ENCODE data around the gene PACS1.
"Not testable (repeated sequence)": the region's sequence is repeated elsewhere in the genome, so short reads cannot be mapped to it uniquely, and the experiment has no call there.

PACS1 gene

DNA sequence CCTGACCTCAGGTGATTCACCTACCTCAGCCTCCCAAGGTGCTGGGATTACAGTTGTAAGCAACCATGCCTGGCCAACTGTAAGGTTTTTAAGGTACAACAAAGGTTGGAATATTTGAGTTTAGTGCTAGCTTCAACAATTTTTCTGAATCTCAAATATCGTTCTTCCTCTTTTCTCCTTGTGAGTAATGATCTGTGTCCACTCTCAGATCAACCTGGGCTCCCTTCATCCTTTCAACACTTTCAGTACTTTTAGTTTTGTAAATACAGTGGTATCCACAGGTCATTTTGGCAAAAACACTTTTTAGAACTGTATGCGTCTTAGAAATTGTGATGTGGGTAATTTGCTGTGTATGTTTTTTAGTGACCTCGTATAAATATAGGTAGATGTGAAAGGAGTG, 7.9 kb downstream of the PACS1 start:
- no peak for DNase-seq

DNA sequence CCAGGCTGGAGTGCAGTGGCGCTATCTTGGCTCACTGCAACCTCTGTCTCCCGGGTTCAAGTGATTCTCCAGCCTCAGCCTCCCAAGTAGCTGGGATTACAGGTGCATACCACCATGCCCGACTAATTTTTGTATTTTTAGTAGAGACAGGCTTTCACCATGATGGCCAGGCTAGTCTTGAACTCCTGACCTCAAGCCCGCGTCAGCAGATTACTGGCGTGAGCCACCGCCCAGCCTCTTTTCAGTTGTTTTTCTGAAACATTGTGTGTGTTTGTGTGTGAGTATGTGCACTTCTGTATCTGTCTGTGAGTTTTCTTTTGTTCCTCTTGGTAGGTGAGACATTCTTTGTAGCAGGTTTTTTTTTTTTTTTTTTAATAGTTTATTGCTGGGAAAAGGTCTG, 8.9 kb downstream of the PACS1 start:
- not testable (repeated sequence) for DNase-seq

DNA sequence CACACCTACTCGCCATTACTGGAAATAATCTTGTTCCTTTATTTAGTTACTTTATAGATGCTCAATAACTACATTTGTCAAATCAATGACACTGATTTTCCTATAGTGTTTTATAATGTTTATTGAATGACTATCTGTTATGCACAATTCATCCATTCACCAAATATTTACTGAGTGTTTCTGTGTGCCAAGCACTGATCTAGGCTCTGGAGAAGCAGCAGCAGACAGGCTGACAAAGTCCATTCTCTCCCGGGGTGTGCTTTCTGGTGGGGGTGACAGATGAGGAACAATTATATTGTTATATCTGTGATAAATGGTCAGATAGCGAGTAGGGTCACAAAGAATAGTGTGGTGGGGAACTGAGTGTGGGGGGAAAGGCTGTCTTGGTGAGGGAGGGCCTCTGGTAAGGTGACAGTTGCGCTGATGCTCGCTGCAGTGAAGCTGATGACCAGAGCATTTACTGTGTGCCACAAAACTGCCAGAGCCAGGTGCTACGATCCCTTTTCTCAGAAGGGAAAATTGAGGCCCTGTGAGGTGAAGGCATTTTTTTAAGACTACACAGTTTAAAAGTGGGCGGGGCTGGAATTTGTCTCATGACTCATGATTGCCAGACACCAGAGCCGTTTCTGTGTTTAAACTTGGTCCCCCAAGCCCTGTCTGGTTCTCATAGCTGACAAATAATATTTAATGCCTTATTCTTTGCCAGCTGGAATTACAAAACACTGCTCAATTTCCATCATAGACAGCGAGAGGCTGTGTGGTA, 10.2 kb downstream of the PACS1 start:
- no peak for DNase-seq

DNA sequence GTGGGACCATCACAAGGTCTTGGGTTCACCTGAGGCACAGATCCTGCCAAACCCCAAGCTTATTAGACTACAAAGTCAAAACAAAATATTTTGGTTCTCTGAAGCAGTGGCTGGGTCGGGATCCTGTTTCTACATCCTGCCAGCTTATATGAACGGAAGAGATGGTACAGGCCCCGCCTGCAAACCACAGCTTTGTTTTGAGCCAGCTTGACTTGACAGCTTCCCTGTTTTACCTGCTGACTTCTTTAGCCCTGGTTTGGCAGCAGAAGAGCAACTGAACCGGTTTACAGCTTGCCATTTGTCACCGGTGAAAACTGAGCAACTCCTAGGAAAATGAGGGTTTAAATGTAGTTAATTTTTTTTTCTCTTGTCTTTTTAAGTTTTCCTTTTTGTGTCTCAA, 11.4 kb downstream of the PACS1 start:
- no peak for DNase-seq

DNA sequence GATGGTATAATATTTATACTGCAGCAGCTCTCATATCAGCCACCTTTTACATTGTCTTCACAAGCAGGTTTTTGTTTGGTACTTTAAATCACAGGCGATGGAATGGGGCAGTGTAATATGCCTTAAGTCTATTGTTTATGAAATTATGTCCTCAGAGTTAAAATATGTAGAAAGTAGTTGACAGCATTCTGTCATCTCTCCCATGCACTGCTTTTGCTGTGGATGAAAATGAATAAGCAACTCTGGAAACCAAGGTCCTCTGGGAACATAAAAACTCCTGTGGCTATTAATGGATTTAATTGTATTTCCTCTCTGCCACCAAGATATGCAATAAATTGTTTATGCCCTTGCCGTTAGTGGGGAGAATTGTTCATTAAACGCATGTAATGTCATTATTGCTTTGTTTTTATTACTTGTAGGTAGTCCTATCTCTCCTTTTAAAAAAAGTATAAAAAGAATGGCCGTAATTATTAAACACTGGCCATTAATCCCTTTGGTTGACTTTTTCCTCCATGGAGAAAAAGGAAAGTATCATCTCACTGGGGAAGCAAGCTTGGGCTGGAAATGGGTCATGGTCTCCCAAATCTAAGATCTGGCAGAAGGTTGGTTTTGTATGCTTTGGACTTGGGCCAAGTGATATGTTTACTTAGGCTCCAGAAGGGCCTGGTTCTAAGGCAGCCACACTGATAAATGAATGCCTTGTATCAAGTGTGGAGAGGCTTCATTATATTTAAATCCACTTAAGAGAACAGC, 13.1 kb downstream of the PACS1 start:
- DNase-seq = peak; percentile 58

DNA sequence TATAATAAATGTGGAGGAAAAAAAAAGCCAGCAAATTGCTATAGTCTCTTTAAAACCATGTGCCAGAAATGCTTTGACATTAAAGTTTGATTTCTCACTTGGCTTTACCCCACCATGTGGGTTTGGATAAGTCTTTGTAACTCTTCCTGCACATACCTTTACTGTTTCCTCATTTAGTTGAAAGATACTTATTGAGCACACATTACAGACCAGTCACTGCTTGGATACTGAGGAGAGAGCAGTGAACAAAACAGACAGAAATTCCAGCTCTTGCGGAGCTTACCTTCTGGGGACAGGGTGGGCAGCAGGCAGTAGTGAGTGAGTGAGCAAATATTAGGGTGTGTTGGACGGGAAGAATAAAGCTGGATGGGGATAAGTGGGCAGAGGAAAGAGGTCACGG, 13.7 kb downstream of the PACS1 start:
- no peak for DNase-seq

DNA sequence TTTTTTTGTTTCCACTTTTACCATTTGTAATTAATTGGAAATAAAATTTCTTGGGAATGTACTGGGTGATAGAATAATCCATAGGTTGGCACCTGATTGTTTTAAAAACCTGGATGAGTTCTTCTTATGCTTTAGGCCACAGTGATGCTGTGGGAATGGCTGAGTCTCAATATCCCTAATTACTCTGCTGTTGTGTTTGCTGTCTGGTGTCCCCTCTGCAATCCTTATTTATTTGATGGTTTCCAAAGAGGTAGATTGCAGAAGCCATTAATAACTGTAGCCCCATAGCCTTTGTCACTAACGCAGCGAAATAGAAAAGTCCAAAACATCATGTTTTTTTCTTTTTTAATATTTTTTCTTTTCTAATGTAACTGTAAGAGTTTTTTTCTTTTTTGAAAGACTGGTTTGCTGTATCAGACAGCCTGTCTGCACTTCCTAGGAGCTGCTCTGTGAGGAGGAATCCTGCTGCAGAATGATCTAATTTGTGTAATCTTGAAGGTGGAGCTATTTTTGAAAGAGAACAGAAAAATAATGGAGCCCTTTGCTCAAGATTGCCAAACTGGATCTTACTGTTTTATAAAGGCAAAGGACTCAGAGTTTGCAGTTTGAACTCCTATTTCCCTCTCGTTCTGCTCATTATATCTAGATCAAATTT, 14.9 kb downstream of the PACS1 start:
- DNase-seq = no peak

DNA sequence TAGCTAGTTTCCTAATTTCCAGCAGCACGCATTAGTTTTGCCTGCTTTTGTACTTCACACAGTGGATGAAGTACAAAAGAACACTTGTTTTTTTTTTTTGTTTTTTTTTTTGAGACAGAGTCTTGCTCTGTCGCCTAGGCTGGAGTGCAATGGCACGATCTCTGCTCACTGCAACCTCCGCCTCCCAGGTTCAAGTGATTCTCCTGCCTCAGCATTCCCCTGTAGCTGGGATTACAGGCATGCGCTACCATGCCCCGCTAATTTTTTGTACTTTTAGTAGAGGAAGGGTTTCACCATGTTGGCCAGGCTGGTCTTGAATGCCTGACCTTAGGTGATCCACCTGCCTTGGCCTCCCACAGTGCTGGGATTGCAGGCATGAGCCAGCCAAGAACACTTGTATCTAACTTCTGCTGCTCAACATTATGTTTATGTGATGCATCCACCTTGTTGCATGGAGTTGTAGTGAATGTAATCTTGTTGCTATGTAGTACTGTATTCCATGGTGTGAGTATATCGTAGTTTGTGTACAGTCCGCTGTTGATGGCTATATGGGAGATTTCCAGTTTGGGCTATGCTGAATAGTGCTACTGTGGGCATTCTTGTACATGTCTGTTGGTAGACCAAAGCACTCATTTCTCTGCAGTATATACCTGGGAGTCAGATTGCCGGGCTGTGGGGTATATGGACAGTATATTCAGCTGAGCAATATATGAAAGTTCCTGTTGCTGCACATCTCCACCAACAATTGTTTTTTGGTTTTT, 17.3 kb downstream of the PACS1 start:
- DNase-seq = no peak

DNA sequence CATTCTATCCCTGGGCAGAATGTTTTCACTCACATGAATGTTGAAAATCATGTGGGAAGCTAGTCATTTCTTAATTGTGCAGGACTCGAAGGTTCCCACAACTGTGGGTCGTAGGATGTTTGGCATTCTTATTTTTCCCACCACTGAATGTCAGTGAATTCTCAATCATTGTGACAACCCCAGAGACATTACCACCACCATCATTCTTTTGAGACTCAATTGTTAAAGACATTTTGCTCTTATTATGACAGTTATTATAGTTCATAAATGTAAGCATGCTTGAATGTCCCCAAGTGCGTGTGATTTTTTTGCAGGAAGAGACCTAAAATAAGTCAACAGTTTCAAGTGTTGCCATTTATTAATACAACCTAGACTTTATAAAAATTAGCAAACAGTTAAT, 19.0 kb downstream of the PACS1 start:
- no peak for DNase-seq

DNA sequence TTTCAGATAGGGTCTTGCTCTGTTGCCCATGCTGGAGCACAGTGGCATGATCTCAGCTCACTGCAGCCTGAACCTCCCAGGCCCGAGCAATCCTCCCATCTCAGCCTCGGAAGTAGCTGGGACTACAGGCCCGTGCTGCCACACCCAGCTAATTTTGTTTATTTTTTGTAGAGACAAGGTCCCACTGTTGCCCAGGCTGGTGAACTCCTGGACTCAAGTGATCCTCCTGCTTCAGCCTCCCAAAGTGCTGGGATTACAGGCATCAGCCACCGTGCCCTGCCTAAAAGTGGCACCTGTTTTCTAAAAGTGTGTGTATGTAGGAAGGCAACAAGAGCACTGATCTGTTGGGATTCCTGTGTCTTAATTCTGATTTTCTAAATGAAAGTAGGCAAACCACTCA, 20.2 kb downstream of the PACS1 start:
- no peak for DNase-seq

DNA sequence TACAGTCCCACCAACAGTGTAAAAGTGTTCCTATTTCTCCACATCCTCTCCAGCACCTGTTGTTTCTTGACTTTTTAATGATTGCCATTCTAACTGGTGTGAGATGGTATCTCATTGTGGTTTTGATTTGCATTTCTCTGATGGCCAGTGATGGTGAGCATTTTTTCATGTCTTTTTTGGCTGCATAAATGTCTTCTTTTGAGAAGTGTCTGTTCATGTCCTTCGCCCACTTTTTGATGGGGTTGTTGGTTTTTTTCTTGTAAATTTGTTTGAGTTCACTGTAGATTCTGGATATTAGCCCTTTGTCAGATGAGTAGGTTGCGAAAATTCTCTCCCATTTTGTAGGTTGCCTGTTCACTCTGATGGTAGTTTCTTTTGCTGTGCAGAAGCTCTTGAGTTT, 22.1 kb downstream of the PACS1 start:
- DNase-seq = not testable (repeated sequence)

DNA sequence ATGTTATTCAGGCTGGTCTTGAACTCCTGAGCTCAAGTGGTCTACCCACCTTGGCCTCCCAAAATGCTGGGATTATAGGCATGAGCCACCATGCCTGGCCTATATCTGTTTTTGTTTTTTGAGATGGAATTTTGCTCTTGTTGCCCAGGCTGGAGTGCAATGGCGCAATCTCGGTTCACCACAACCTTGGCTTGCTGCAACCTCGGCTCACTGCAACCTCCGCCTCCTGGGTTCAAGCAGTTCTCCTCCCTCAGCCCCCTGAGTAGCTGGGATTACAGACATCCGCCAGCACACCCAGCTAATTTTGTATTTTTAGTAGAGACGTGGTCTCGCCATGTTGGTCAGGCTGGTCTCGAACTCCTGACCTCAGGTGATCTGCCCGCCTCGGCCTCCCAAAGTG, 29.7 kb downstream of the PACS1 start:
- DNase-seq = not testable (repeated sequence)

DNA sequence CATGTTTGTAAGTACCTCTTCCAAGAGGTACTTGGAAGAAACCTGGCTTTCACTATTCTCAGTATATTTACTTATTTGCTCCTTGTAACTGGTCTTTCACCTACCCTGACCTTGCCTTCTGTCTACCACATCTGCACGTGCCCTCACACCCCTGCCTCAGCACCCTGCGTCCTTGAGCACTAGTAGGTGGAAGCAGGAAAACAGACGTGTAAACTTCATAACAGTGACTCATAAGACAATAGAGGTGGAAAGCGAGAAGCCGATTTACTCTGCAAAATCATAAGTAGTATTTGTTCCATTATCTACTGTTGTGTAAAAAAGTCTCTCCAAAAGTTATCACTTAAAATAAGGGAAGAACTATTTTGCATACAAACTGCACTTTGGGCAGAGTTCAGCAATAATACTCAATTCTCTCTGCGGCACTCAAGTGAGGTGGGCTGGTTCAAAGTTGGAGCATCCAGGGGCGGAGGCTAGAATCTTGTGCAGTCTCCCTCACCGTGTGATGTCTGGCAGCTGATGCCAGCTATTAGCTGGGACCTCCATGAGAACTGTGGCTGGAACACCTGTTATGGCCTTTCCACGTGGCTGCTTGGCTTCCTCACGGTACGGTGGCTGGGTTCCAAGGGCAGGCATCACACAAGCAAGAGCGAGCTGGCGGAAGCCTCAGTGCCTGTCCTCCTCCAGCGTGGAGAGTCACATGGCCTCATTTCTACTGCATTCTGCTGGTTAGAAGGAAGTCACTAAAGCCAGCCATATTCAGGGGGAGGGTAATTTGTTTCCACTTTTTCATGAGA, 30.4 kb downstream of the PACS1 start:
- DNase-seq = peak; percentile 78

DNA sequence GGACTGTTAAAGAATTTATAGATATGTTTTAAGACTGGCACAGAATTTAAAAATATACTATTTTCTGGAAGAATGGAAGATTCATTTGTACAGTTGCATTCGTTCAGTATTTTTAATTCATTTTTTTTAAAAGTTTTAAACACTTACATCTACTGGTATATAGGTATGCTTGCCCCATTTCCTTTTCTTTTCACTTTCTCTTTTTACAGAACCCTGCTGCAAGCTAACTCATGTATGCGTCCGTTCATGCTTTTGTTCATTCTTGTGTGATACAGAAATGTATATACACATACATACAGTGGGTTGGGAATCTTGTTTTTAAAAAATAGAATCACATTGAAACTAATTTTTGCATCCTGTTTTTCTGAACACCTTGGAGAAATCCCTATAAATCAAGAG, 31.0 kb downstream of the PACS1 start:
- no peak for DNase-seq

DNA sequence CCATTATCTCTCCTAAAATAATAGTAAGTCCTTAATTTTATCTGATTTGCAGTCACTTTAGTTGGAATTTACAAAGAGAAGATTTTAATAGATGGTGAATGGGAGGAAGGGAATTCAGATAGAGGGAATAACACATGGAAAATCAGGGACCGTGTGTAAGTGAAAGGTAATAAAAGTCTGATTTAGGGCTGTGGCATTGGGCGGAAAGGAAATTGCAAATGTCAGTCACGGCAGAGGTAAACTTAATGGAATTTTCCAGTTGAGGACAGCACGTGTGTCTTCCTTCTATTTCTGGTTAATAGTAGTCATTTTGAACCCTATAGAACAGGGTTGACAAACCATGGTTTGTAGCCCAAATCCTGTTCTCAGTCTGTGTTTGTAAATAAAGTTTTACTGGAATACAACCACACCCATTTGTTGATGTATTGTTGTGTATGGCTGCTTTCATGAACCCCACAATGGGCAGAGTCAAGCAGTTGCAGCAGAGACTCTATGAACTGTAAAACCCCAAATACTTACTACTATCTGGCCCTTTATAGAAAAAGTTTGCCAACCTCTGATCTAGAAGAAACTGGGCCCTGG, 34.1 kb downstream of the PACS1 start:
- no peak for DNase-seq

DNA sequence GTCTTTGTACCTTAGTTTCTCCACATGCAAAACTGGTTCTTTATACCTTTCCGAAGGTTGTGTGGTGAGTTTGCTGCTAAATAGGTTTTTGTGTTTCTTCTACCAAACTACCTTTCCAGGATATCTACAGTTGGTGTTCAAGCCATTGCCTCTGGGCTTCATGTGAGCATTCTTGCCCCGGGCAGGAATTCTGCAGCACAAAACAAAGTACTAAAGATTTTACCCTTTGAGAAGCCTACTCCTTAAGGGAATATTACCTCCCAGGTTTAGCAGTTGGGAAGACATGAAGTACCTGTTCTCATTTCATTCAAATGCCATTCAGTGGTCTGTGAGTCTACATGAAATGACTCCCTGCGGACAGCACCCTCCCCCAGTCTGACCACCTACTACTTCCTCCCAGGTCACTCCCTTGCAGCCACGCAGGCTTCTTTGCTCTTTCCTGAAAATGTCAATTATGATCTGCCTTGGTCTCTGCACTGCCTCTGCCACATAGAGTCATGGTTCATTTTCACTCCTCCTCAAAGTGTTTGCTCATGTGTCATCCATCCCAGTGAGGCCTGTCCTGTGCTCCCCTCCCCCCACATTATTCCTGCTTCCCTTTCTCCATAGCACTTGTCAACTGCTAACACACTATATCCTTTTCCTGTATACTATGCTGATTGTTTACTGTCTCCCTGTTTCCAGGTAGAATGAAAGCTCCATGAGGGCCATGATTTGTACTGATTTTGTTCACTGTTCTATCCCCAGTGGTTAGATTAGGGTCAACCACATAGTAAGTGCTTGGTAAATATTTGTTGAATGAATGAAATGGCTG, 36.9 kb downstream of the PACS1 start:
- no peak for DNase-seq

DNA sequence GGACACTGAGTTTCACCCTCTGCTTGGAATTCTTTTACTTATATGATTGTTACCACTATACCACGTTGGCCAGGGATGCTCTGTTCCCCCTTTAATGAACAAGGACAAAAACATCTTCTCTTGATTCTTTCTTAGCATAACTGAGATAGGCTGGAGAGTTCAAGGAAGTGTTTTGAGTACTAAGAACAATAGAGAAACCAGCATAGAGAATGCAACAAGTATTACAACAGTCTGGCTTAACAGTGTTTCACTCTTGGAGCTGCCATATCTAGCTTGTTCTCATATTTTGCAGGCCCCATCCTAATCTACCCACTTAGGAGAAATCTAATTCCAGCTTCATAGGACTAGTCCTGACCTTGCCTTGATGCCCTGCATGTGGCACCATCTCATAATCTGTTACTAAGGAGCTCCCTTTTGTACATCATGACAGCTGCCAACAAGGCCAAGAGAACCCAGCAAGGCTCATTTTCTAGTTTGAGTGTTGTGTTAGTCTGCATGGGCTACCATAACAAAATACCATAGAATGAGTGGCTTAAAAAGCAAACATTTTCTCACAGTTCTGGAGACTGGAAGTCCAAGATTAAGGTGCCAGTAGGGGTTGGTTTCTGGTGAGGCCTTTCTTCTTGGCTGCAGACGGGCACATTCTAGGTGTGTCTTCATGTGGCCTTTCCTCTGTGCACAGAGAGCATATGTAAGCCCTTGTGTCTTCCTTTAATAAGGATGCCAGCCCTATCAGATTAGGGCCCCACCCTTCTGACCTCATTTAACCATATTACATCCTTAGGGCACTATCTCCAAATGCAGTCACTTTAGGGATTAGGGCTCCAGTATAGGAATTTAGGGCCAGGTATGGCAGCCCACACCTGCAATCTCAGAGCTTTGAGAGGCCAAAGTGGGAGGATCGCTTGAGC, 37.8 kb downstream of the PACS1 start:
- no peak for DNase-seq

DNA sequence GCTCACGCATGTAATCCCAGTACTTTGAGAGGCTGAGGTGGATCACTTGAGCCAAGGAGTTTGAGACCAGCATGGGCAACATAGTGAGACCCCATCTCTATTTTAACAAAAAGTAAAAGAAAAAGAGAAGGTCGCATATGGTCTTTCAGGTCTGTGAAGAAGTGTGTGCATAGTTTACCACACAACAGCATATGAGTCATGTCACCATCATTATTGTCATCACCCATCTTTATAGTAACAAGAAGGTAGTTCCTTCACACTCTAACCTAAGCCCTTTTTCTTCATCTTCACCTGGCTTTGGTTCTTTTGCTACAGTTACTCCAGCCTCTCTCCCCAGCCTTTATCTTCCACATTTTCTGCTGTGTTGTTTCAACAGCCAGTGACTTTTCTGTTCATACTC, 39.2 kb downstream of the PACS1 start:
- DNase-seq = no peak

DNA sequence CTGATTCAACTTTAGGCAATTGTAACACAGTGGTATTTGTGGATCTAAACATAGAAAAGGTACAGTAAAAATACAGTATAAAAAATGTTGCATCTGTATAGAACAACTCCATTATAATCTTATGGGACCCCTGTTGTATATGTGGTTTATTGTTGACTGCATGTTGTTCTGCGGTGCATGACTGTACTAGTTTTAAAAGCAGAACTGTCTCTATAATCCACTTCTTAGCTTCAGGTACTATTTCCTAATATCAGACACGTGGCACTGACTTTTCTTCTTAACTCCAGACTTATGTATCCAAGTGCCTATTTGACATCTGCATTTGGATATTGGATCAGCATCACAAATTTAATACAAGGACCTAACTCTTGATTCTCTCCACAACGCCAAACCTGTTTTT, 41.1 kb downstream of the PACS1 start:
- no peak for DNase-seq

DNA sequence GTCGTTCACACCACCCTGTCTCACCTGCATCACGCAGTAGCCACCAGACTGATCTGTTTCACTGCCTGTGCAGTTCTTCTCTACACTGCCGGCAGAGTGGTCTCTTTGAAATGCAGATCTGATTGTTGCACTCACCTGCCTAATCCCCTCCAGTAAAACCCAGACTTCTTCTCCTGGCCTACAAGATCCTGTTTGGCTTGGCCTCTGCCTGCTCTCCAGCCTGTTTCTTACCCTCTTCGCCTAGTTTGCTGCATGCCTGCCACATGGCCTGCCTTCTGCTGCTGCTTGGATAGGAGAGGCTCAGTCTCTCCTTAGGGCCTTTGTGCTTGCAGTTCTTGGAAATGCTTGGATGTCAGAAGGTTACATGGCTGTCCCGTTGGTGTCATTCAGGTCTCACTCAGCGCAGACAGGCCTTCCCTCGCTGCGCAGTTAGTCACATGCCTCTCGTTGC, 42.0 kb downstream of the PACS1 start:
- DNase-seq = no peak
